ENCODE measurements around the gene MYLK. TPM values are rescaled to one million over a fixed set of nuclear protein-coding genes. Genes with fewer than 3 reads are reported as not detected.

The MYLK gene
- total and polyA plus RNA-seq, 2 of the 4 experiments (the other 2 are of a cell fraction) = 299 to 484 TPM

DNA sequence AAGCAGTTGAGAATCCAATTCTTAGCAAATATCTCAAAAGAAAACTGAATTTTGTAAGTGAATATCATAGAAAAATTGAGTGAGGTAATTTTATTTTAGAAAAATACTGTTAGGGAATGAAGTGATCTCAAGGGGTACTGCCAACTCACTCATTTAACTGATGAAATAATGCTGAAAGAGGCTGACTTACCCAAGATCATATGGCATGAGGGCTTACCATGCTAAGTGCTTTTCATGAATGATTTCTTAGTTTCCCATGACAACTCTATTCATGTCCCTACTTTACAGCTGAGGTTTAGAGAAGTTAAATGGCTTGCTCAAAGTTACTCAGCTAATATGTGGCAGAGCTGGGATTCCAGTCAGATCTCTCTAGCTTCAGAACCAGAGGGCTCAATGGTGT, 46.3 kb upstream of the MYLK start:
- H4K20me1 ChIP-seq (ENCODE audit: insufficient read depth, low read length) = no peaks in the 10 kb centered on the region
- no peak overlapping the region for H3K56ac ChIP-seq (ENCODE audit: extremely low read depth, insufficient read depth, low read length)
- no TSS peak for BruUV-seq (replicated peaks)
- H3K18ac ChIP-seq (ENCODE audit: low read depth, low read length) = no peak overlapping the region
- no peak overlapping the region for H3K4me3 ChIP-seq (ENCODE audit: insufficient read depth, low read depth, low read length)
- H4K8ac ChIP-seq (ENCODE audit: low read depth in 2 of 2, low read length in 2 of 2) = no peak overlapping the region
- peaks cover 20% of the 10 kb centered on the region for H3K36me3 ChIP-seq (ENCODE audit: control insufficient read depth, insufficient read depth, low read length)
- ATAC-seq (ENCODE audit: low read depth) = no peak
- H2AFZ ChIP-seq (replicated peaks; ENCODE audit: low read length, poor library complexity) = no peak overlapping the region
- no peaks in the 10 kb centered on the region for H3K27me3 ChIP-seq (ENCODE audit: control insufficient read depth, insufficient read depth, low read length)
- H2BK20ac ChIP-seq (ENCODE audit: low read depth, low read length) = no peak overlapping the region
- H2AK9ac ChIP-seq (replicated peaks; ENCODE audit: low read depth, low read length, poor library complexity) = no peak overlapping the region
- no peak overlapping the region for H2BK15ac ChIP-seq (ENCODE audit: low read depth, low read length)
- no peak for DNase-seq
- TF ChIP-seq NFE2L2 (IDR thresholded peaks at IDR 0.05; ENCODE audit: low read depth, low read length) (no peak), USF2 (IDR thresholded peaks at IDR 0.05; ENCODE audit: low read depth, low read length) (no peak), BHLHE40 (IDR thresholded peaks at IDR 0.05; ENCODE audit: low read depth, low read length) (no peak), MAFK (IDR thresholded peaks at IDR 0.05; ENCODE audit: low read depth, low read length) (no peak), MXI1 (IDR thresholded peaks at IDR 0.05; ENCODE audit: borderline replicate concordance, low read depth, low read length) (no peak), CEBPB (IDR thresholded peaks at IDR 0.05; ENCODE audit: low read depth, low read length) (no peak), RCOR1 (IDR thresholded peaks at IDR 0.05; ENCODE audit: insufficient replicate concordance, low read length) (no peak), CHD1 (IDR thresholded peaks at IDR 0.05; ENCODE audit: low read depth, low read length) (no peak), SMC3 (IDR thresholded peaks at IDR 0.05; ENCODE audit: low read depth, low read length) (no peak), MAZ (IDR thresholded peaks at IDR 0.05; ENCODE audit: borderline replicate concordance, low read depth, low read length) (no peak), RFX5 (IDR thresholded peaks at IDR 0.05; ENCODE audit: low read depth, low read length) (no peak), RAD21 (IDR thresholded peaks at IDR 0.05; ENCODE audit: low read length) (no peak), ELK1 (IDR thresholded peaks at IDR 0.05; ENCODE audit: borderline replicate concordance, low read depth, low read length) (no peak)
- H2BK120ac ChIP-seq (ENCODE audit: low read depth, low read length) = no peak overlapping the region
- ChIA-PET POLR2A (ENCODE audit: unreplicated experiment) (no interaction called here), CTCF (no interaction called here)
- no peak overlapping the region for H3K4ac ChIP-seq (ENCODE audit: low read depth, low read length)
- H3K4me1 ChIP-seq (ENCODE audit: control insufficient read depth, insufficient read depth, low read length) = no peaks in the 10 kb centered on the region
- H4K91ac ChIP-seq (ENCODE audit: insufficient read depth, low read depth, low read length) = no peak overlapping the region
- no peak overlapping the region; the same call in 1 of the 2 replicates for H3K14ac ChIP-seq (replicated peaks; ENCODE audit: low read depth, low read length)
- in situ Hi-C loops (cut with MboI; ENCODE audit: low sequenced_read_pairs) = no loop called here
- H4K5ac ChIP-seq (ENCODE audit: low read depth, low read length) = no peak overlapping the region
- intact Hi-C loops (cut with micrococcal nuclease) = no loop called here
- H3K9me1 ChIP-seq (ENCODE audit: insufficient read depth, low read length) = no peaks in the 10 kb centered on the region
- H3K27ac ChIP-seq (ENCODE audit: insufficient read depth, low read length) = no peak overlapping the region
- H3K9ac ChIP-seq (ENCODE audit: low read depth, low read length) = no peak overlapping the region
- no peak overlapping the region for H2BK5ac ChIP-seq (ENCODE audit: low read depth, low read length, poor library complexity, severe bottlenecking)
- peaks cover 7 to 14% of the 10 kb centered on the region in 2 experiments; a peak in 3 of 4 replicates for H3K79me1 ChIP-seq (ENCODE audit: low read depth in 1 of 2, low read length in 2 of 2)
- H2AK5ac ChIP-seq (ENCODE audit: low read depth, low read length) = no peak overlapping the region
- no peak overlapping the region for H3K4me2 ChIP-seq (ENCODE audit: low read depth, low read length)
- dilution Hi-C loops (cut with HindIII; ENCODE audit: low sequenced_read_pairs, unreplicated experiment) = no loop called here
- no peaks in the 10 kb centered on the region for H3K9me3 ChIP-seq (ENCODE audit: control insufficient read depth, insufficient read depth, low read length)
- H3K23ac ChIP-seq (ENCODE audit: low read depth, low read length) = no peak overlapping the region

All from IMR-90 (cell line).